Bronchial epithelial cell (primary cell): ENCODE measurements around the gene NUDT22. TPM values are rescaled to one million over a fixed set of nuclear protein-coding genes. Genes with fewer than 3 reads are reported as not detected.
A peak's percentile ranks its signal among the peaks of the same experiment; 100 is the strongest.
"Not testable (repeated sequence)": the region's sequence is repeated elsewhere in the genome, so short reads cannot be mapped to it uniquely, and the experiment has no call there.

Experiments
- DNase-seq: peaks from one replicate; pipeline ENCODE4 v3.0.0-alpha.2; 2010; ENCODE audit warnings: low read depth
- FAIRE-seq: peaks from 2 replicates; lab custom pipeline; 2011; peaks lifted over from hg19 to GRCh38; lab: Jason Lieb, UNC
- H3K27me3 ChIP-seq: 2 replicates; pipeline ENCODE4 v1.5.1; 2011; ENCODE audit warnings: low read length; ENCODE audit not compliant: control insufficient read depth, insufficient read depth
- H3K36me3 ChIP-seq: 2 replicates; pipeline ENCODE4 v1.5.1; 2011; ENCODE audit warnings: low read length; ENCODE audit not compliant: control insufficient read depth, insufficient read depth
- H3K4me3 ChIP-seq: 2 replicates; pipeline ENCODE4 v1.5.1; 2011; ENCODE audit warnings: mild to moderate bottlenecking, low read depth, low read length, control low read depth
- total RNA-seq: library from RNA; depleted of rRNA; stranded (reverse); fragments of >200 nt; gene quantifications from 2 replicates; pipeline ENCODE4 v1.2.1, GENCODE V29; 2014
- TF ChIP-seq, protein P1 (sequence below): IDR thresholded peaks from 2 replicates; pipeline ENCODE4 v1.5.1; 2011; ENCODE audit warnings: mild to moderate bottlenecking, moderate library complexity, low read length, control low read depth, inconsistent platforms; ENCODE audit not compliant: insufficient read depth, severe bottlenecking

The NUDT22 gene
- total RNA-seq, 1 donor from 2014 or later, result 57.9 TPM

- TF ChIP-seq, protein P1, sequence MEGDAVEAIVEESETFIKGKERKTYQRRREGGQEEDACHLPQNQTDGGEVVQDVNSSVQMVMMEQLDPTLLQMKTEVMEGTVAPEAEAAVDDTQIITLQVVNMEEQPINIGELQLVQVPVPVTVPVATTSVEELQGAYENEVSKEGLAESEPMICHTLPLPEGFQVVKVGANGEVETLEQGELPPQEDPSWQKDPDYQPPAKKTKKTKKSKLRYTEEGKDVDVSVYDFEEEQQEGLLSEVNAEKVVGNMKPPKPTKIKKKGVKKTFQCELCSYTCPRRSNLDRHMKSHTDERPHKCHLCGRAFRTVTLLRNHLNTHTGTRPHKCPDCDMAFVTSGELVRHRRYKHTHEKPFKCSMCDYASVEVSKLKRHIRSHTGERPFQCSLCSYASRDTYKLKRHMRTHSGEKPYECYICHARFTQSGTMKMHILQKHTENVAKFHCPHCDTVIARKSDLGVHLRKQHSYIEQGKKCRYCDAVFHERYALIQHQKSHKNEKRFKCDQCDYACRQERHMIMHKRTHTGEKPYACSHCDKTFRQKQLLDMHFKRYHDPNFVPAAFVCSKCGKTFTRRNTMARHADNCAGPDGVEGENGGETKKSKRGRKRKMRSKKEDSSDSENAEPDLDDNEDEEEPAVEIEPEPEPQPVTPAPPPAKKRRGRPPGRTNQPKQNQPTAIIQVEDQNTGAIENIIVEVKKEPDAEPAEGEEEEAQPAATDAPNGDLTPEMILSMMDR, result no peak
- peaks cover 11% of the 10 kb centered on the region for H3K36me3 ChIP-seq
- H3K27me3 ChIP-seq, result no peaks in the 10 kb centered on the region
- no peak for FAIRE-seq
- no peak for DNase-seq
- H3K4me3 ChIP-seq, result peak overlapping the region; percentile 99
These were observed 19.3 kb downstream of the NUDT22 start for GRCh38 chr11:64245401-64245796.

- FAIRE-seq, result no peak
- TF ChIP-seq, protein P1, result no peak
- Histone ChIP-seq H3K36me3 (peaks cover 11% of the 10 kb centered on the region), H3K4me3 (peak overlapping the region; percentile 99), H3K27me3 (no peaks in the 10 kb centered on the region)
- DNase-seq, result peak; percentile 93
These were observed 19.9 kb downstream of the NUDT22 start for GRCh38 chr11:64245797-64246620.

DNA sequence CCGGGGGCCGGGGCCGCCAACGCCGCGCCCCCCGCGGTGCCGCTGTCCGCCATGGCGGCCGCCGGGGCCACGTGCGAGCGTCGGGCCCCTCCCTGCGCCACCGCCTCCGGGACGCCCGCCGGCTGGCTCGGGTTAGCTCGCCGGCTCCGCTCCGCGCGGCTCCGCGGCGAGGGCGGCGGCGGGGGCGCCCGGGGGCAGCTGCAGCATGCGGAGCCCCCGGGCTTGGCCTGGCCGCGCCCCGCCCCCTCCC, 20.5 kb downstream of the NUDT22 start:
- not testable (repeated sequence) for DNase-seq, H3K27me3 ChIP-seq, FAIRE-seq
- Histone ChIP-seq H3K36me3 (peaks cover 11% of the 10 kb centered on the region), H3K4me3 (peak overlapping the region; percentile 99)

DNA sequence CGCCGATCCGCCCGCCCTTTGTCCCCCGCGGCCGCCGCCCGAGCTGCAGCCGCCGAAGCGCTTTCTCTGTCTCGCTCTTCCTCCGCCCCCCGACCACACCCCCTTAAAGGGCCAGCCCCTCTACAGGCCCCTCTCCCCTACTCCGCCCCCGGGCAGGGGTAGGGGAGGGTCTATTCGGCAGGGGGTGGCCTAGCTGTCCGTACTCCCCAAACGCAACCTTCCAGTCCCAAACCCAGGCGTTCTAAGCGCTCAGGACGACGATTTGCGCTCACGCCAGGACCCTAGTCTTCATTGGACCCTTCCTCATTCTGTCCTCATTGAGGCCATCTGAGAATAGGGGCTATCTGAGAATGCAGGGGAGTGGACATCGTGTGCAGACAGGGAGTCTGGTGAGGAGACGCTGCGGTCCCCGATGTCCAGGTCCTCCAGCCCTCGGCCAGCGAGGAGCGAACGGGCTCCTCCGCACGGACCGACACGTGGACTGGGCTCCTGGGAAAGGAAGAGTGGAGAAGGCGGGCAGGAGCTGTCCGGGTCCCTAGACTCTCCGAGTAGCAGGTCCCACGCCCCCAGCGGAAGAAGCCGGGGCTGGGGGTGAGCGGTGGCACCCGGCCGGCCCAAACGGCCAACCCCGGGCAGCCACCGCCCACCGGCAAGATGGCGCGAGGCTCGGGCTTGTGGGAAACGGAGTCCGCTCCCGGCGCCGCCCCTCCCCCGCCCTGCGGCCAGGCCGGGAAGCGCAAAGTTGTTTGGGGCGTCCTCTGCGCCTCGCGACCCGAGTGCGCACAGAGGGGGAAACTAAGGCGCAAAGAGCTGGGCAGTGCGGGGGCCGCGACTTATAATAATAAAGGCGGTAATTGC, 21.0 kb downstream of the NUDT22 start, which contains the start of gene PPP1R14B:
Gene PPP1R14B (minus strand): TSS at position 73 of the 858 bp plus-strand sequence. CDS start 270 bp downstream, outside the sequence.
- Histone ChIP-seq H3K27me3 (no peaks in the 10 kb centered on the region), H3K36me3 (peaks cover 11% of the 10 kb centered on the region), H3K4me3 (peak within 1 kb of the TSS; percentile 99)
- DNase-seq (peak; percentile 69), FAIRE-seq (no peak)
- TF ChIP-seq, protein P1, result peak; percentile 21

- no peak for DNase-seq
- TF ChIP-seq, protein P1, result no peak
- peaks cover 11% of the 10 kb centered on the region for H3K36me3 ChIP-seq
- FAIRE-seq, result no peak
- peak overlapping the region; percentile 50 for H3K4me3 ChIP-seq
- no peaks in the 10 kb centered on the region for H3K27me3 ChIP-seq
These were observed 21.9 kb downstream of the NUDT22 start for GRCh38 chr11:64247729-64248531.
